Bladder microvascular endothelial cell (primary cell): Measurements from ENCODE around the gene EP300. TPM values are rescaled to one million over a fixed set of nuclear protein-coding genes. Genes with fewer than 3 reads are reported as not detected.

Source experiments
- total RNA-seq: library from RNA; depleted of rRNA; stranded (reverse); fragments of >200 nt; gene quantifications from 2 replicates; pipeline ENCODE4 v1.2.3, GENCODE V29; 2014

EP300 gene
- total RNA-seq: 22.0 and 86.2 TPM in 2 replicates

DNA sequence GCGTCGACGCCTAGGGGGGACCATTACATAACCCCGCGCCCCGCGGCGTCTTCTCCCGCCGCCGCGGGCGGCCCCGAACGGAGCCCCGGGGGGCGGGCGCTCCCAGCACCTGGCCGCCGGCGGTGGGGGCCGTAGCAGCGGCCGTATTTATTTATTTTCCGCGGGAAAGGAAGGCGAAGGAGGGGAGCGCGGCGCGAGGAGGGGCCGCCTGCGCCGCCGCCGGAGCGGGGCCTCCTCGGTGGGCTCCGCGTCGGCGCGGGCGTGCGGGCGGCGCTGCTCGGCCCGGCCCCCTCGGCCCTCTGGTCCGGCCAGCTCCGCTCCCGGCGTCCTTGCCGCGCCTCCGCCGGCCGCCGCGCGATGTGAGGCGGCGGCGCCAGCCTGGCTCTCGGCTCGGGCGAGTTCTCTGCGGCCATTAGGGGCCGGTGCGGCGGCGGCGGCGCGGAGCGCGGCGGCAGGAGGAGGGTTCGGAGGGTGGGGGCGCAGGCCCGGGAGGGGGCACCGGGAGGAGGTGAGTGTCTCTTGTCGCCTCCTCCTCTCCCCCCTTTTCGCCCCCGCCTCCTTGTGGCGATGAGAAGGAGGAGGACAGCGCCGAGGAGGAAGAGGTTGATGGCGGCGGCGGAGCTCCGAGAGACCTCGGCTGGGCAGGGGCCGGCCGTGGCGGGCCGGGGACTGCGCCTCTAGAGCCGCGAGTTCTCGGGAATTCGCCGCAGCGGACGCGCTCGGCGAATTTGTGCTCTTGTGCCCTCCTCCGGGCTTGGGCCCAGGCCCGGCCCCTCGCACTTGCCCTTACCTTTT lies at the start of gene EP300:
Gene EP300, plus strand, starts transcription at position 570 of the 795 bp plus-strand sequence. CDS start 413 bp downstream, outside the sequence.

GRCh38 chr22:41204992-41205900 lies 112.9 kb downstream of the EP300 start, which contains the start of gene L3MBTL2:
Gene L3MBTL2, plus strand, starts transcription at chr22:41205312. Its CDS starts 51 bp downstream, at chr22:41205363.

Other genes starting within 250 kb of the EP300 start
- 181 and 270 TPM in 2 replicates for gene ST13, start 236.0 kb upstream of the EP300 start, total RNA-seq
- gene XPNPEP3, start 235.4 kb upstream of the EP300 start, total RNA-seq: 4.9 and 10.1 TPM in 2 replicates
- not detected in 2 replicates for gene DNAJB7, start 230.5 kb upstream of the EP300 start, total RNA-seq
- 54.8 and 77.9 TPM in 2 replicates for gene RBX1, start 141.2 kb upstream of the EP300 start, total RNA-seq
- 24.0 and 33.0 TPM in 2 replicates for gene L3MBTL2, start 112.7 kb downstream of the EP300 start, total RNA-seq
- gene CHADL, start 148.3 kb downstream of the EP300 start, total RNA-seq: 0.32 and 1.0 TPM in 2 replicates
- 77.2 and 181 TPM in 2 replicates for gene RANGAP1, start 193.6 kb downstream of the EP300 start, total RNA-seq
- 50.2 and 221 TPM in 2 replicates for gene ZC3H7B, start 208.9 kb downstream of the EP300 start, total RNA-seq